IMR-90 (cell line): Measurements from ENCODE around the gene HMCN1. TPM values are rescaled to one million over a fixed set of nuclear protein-coding genes. Genes with fewer than 3 reads are reported as not detected.

Experiments
- ATAC-seq: fragments of 200-7000 bp; cut with Tn5 transposase; 2 replicates; pipeline ENCODE4 v1.9.1; 2020; ENCODE audit warnings: low read depth, mild to moderate bottlenecking, moderate library complexity
- BruUV-seq: library from RNA; stranded (reverse); fragments of 400-500 nt; replicated peaks from 2 replicates; lab custom pipeline; 2021; lab: Mats Ljungman, UMichigan
- CTCF ChIA-PET: fragments of 300-600 bp; formaldehyde crosslinking; extraction: SDS; loops from one replicate; lab custom pipeline; 2021; ENCODE audit warnings: antibody characterized with exemption; lab: Yijun Ruan, JAX
- POLR2A ChIA-PET: fragments of 300-600 bp; sonication (Branson Sonifier 250); formaldehyde crosslinking; loops from one replicate; lab custom pipeline; 2022; ENCODE audit warnings: antibody characterized with exemption; ENCODE audit not compliant: unreplicated experiment; lab: Charles Lee
- DNase-seq: peaks from one replicate; pipeline ENCODE4 v3.0.0; 2013
- H2AFZ ChIP-seq: replicated peaks from 2 replicates; pipeline ENCODE3; 2013; ENCODE audit warnings: low read length, mild to moderate bottlenecking; ENCODE audit not compliant: poor library complexity
- H2AK5ac ChIP-seq: 2 replicates; pipeline ENCODE4 v1.6.1; 2013; ENCODE audit warnings: low read depth, low read length, inconsistent platforms
- H2AK9ac ChIP-seq: replicated peaks from 2 replicates; pipeline ENCODE3; 2013; ENCODE audit warnings: mild to moderate bottlenecking, low read depth, low read length, moderate library complexity; ENCODE audit not compliant: poor library complexity
- H2BK120ac ChIP-seq: 2 replicates; pipeline ENCODE4 v1.6.1; 2013; ENCODE audit warnings: low read depth, low read length, inconsistent platforms
- H2BK15ac ChIP-seq: 3 replicates; pipeline ENCODE4 v1.6.1; 2013; ENCODE audit warnings: low read depth, low read length, inconsistent platforms
- H2BK20ac ChIP-seq: 2 replicates; pipeline ENCODE4 v1.6.1; 2013; ENCODE audit warnings: low read depth, mild to moderate bottlenecking, inconsistent platforms, low read length, moderate library complexity
- H2BK5ac ChIP-seq: 2 replicates; pipeline ENCODE4 v1.6.1; 2013; ENCODE audit warnings: mild to moderate bottlenecking, low read depth, low read length, inconsistent platforms; ENCODE audit not compliant: poor library complexity, severe bottlenecking
- H3K14ac ChIP-seq: replicated peaks from 2 replicates; pipeline ENCODE4 v1.6.1; 2013; ENCODE audit warnings: low read depth, low read length, inconsistent platforms
- H3K18ac ChIP-seq: 2 replicates; pipeline ENCODE4 v1.6.1; 2013; ENCODE audit warnings: low read depth, low read length, control low read depth
- H3K23ac ChIP-seq: 2 replicates; pipeline ENCODE4 v1.6.1; 2013; ENCODE audit warnings: low read depth, low read length, inconsistent platforms
- H3K27ac ChIP-seq: 2 replicates; pipeline ENCODE4 v1.5.1; 2013; ENCODE audit warnings: mild to moderate bottlenecking, control low read depth, low read length; ENCODE audit not compliant: insufficient read depth
- H3K27me3 ChIP-seq: 2 replicates; pipeline ENCODE4 v1.6.1; 2013; ENCODE audit warnings: low read length; ENCODE audit not compliant: control insufficient read depth, insufficient read depth
- H3K36me3 ChIP-seq: 2 replicates; pipeline ENCODE4 v1.6.1; 2013; ENCODE audit warnings: low read length, mixed read lengths; ENCODE audit not compliant: control insufficient read depth, insufficient read depth
- H3K4ac ChIP-seq: 2 replicates; pipeline ENCODE4 v1.6.1; 2013; ENCODE audit warnings: low read depth, low read length, inconsistent platforms
- H3K4me1 ChIP-seq: 2 replicates; pipeline ENCODE4 v1.6.1; 2013; ENCODE audit warnings: low read length, mixed read lengths; ENCODE audit not compliant: control insufficient read depth, insufficient read depth
- H3K4me2 ChIP-seq: 2 replicates; pipeline ENCODE4 v1.6.1; 2013; ENCODE audit warnings: low read depth, mild to moderate bottlenecking, control low read depth, low read length, moderate library complexity
- H3K4me3 ChIP-seq: 2 replicates; pipeline ENCODE4 v1.5.1; 2013; ENCODE audit warnings: low read depth, mild to moderate bottlenecking, control low read depth, low read length, moderate library complexity; ENCODE audit not compliant: insufficient read depth
- H3K56ac ChIP-seq: 2 replicates; pipeline ENCODE4 v1.6.1; 2013; ENCODE audit warnings: low read length, inconsistent platforms; ENCODE audit not compliant: insufficient read depth; ENCODE audit errors: extremely low read depth
- H3K79me1 ChIP-seq, 2 experiments: 2 replicates each; pipeline ENCODE4 v1.6.1; 2013; ENCODE audit warnings: low read length in 2 of 2, inconsistent platforms in 1 of 2, low read depth in 1 of 2
- H3K9ac ChIP-seq: 2 replicates; pipeline ENCODE4 v1.6.1; 2013; ENCODE audit warnings: low read depth, low read length, control low read depth
- H3K9me1 ChIP-seq: 2 replicates; pipeline ENCODE4 v1.6.1; 2013; ENCODE audit warnings: low read length, inconsistent platforms; ENCODE audit not compliant: insufficient read depth
- H3K9me3 ChIP-seq: 2 replicates; pipeline ENCODE4 v1.6.1; 2013; ENCODE audit warnings: low read length; ENCODE audit not compliant: control insufficient read depth, insufficient read depth
- H4K20me1 ChIP-seq: 2 replicates; pipeline ENCODE4 v1.6.1; 2013; ENCODE audit warnings: low read length, inconsistent platforms; ENCODE audit not compliant: insufficient read depth
- H4K5ac ChIP-seq: 2 replicates; pipeline ENCODE4 v1.6.1; 2013; ENCODE audit warnings: mild to moderate bottlenecking, low read depth, low read length, control low read depth
- H4K8ac ChIP-seq, 2 experiments: 2 replicates each; pipeline ENCODE4 v1.6.1; 2013; ENCODE audit warnings: low read depth in 2 of 2, low read length in 2 of 2, control low read depth in 1 of 2, inconsistent platforms in 1 of 2
- H4K91ac ChIP-seq: 2 replicates; pipeline ENCODE4 v1.6.1; 2013; ENCODE audit warnings: low read depth, low read length, inconsistent platforms; ENCODE audit not compliant: insufficient read depth
- CHD1 ChIP-seq: IDR thresholded peaks from 2 replicates; pipeline ENCODE4 v1.6.1; 2012; ENCODE audit warnings: low read depth, low read length, improper control_type of control experiment
- CTCF ChIP-seq: conservative IDR thresholded peaks from 2 replicates; pipeline ENCODE4 v1.5.1; 2012; ENCODE audit warnings: mild to moderate bottlenecking, low read depth, low read length, improper control_type of control experiment
- ELK1 ChIP-seq: fragments of 150-350 bp; IDR thresholded peaks from 2 replicates; pipeline ENCODE4 v1.6.1; 2016; ENCODE audit warnings: low read depth, mild to moderate bottlenecking, low read length, moderate library complexity, borderline replicate concordance
- FOS ChIP-seq: fragments of 150-350 bp; IDR thresholded peaks from 2 replicates; pipeline ENCODE4 v1.6.1; 2016; ENCODE audit warnings: low read depth, low read length
- POLR2A ChIP-seq: IDR thresholded peaks from 2 replicates; pipeline ENCODE4 v1.6.1; 2012; ENCODE audit warnings: mild to moderate bottlenecking, low read depth, low read length
- RCOR1 ChIP-seq: IDR thresholded peaks from 2 replicates; pipeline ENCODE4 v1.6.1; 2012; ENCODE audit warnings: mild to moderate bottlenecking, low read length, improper control_type of control experiment; ENCODE audit not compliant: insufficient replicate concordance
- RFX5 ChIP-seq: IDR thresholded peaks from 2 replicates; pipeline ENCODE4 v1.8.0; 2012; ENCODE audit warnings: low read depth, mild to moderate bottlenecking, low read length, moderate library complexity
- SMC3 ChIP-seq: fragments of 150-350 bp; IDR thresholded peaks from 2 replicates; pipeline ENCODE4 v1.6.1; 2016; ENCODE audit warnings: low read depth, mild to moderate bottlenecking, antibody characterized with exemption, low read length, moderate library complexity
- USF2 ChIP-seq: fragments of 150-350 bp; IDR thresholded peaks from 2 replicates; pipeline ENCODE4 v1.6.1; 2017; ENCODE audit warnings: mild to moderate bottlenecking, antibody characterized with exemption, low read length, low read depth
- dilution Hi-C: fragments of 300-500 bp; cut with HindIII; formaldehyde crosslinking; loops from one replicate; pipeline ENCODE4 v1.14.3; 2018; ENCODE audit warnings: low sequenced_read_pairs; ENCODE audit not compliant: unreplicated experiment
- in situ Hi-C: fragments of 300-500 bp; cut with MboI; formaldehyde crosslinking; loops from 3 replicates; pipeline ENCODE4 v1.14.3; 2019; ENCODE audit warnings: low sequenced_read_pairs, inconsistent platforms, mixed read lengths
- intact Hi-C: fragments of 100-400 bp; cut with micrococcal nuclease; formaldehyde crosslinking; loops from 2 replicates; pipeline ENCODE4 v1.10.0; 2022
- polyA plus RNA-seq, 3 experiments: library from polyadenylated mRNA; depleted of rRNA; stranded (reverse); fragments of >200 nt; gene quantifications; 2 replicates each; pipeline ENCODE4 v1.2.3, GENCODE V29; 2012; ENCODE audit warnings: low replicate concordance in 1 of 3
- total RNA-seq: library from RNA; depleted of rRNA; stranded (reverse); fragments of >200 nt; gene quantifications from 2 replicates; pipeline ENCODE4 v1.2.3, GENCODE V29; 2012

The HMCN1 gene
- total and polyA plus RNA-seq, 2 of the 4 experiments (the other 2 are of a cell fraction), result 6.1 to 11.7 TPM

- no peak overlapping the region for H3K4me2 ChIP-seq
- no peak overlapping the region for H3K4ac ChIP-seq
- H3K9ac ChIP-seq, result no peak overlapping the region
- no peak overlapping the region for H3K4me3 ChIP-seq
- DNase-seq, result no peak
- no peaks in the 10 kb centered on the region for H4K20me1 ChIP-seq
- no peak overlapping the region for H3K27ac ChIP-seq
- no peak overlapping the region for H2BK120ac ChIP-seq
- H3K79me1 ChIP-seq, result no peaks in the 10 kb centered on the region
- no peaks in the 10 kb centered on the region for H3K9me3 ChIP-seq
- BruUV-seq, result no TSS peak
- H2BK5ac ChIP-seq, result no peak overlapping the region
- dilution Hi-C loops (no loop called here), intact Hi-C loops (no loop called here), in situ Hi-C loops (no loop called here)
- no peaks in the 10 kb centered on the region for H3K27me3 ChIP-seq
- no peak overlapping the region for H3K23ac ChIP-seq
- no peak overlapping the region for H4K8ac ChIP-seq
- H3K18ac ChIP-seq, result no peak overlapping the region
- H4K91ac ChIP-seq, result no peak overlapping the region
- H3K56ac ChIP-seq, result no peak overlapping the region
- no peak overlapping the region for H4K5ac ChIP-seq
- H3K14ac ChIP-seq, result no peak overlapping the region
- TF ChIP-seq RCOR1 (no peak), CHD1 (no peak), FOS (no peak), CTCF (no peak), POLR2A (no peak), SMC3 (no peak), RFX5 (no peak), ELK1 (no peak), USF2 (no peak)
- ChIA-PET CTCF (no interaction called here), POLR2A (no interaction called here)
- no peak overlapping the region for H2BK20ac ChIP-seq
- H2BK15ac ChIP-seq, result no peak overlapping the region
- ATAC-seq, result no peak
- H2AFZ ChIP-seq, result no peak overlapping the region
- H2AK9ac ChIP-seq, result no peak overlapping the region
- no peaks in the 10 kb centered on the region for H3K4me1 ChIP-seq
- H2AK5ac ChIP-seq, result no peak overlapping the region
- H3K9me1 ChIP-seq, result no peaks in the 10 kb centered on the region
- peaks cover 1% of the 10 kb centered on the region; the same call in 1 of the 2 replicates for H3K36me3 ChIP-seq
Observed at GRCh38 chr1:186113461-186113860, 379.3 kb downstream of the HMCN1 start.
